HG02798 (cell line): ENCODE measurements around the gene DAB2IP.
"Not testable (repeated sequence)": the region's sequence is repeated elsewhere in the genome, so short reads cannot be mapped to it uniquely, and the experiment has no call there.

Experiments used
- ATAC-seq: cut with Tn5 transposase; IDR thresholded peaks from one replicate; pipeline ENCODE4 v1.9.1; 2021; ENCODE audit warnings: mild to moderate bottlenecking; ENCODE audit not compliant: unreplicated experiment, poor library complexity

DAB2IP gene

DNA sequence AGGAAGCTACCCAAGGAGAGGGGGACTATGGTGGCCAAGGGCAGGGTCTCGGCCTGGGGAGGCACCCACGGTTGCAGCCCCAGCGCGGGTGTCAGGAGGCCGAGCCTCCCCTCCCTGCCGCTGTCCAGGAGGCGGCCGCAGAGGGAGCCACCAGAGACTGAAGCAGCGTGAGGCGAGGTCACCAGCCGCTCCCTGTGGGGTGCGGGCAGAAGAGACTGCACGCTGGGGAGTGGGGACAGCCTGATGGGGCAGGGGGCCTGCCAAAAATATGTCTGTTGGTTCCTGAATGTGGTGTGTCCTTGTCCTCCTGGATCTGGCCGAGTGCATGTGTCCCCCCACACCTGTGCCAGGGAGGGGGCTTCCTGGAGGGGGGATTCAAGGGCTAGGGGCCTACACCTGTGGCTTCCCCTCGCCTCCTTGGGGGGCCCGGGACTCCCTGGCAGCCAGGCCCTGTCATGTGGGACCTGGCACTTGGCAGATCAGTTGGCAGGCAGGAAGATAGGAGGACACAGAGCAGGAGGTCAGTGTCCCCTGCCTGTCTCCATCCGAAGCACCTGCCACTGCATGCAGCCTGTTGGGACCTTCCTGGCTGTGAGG, 131.2 kb downstream of the DAB2IP start:
- ATAC-seq, result no peak

DNA sequence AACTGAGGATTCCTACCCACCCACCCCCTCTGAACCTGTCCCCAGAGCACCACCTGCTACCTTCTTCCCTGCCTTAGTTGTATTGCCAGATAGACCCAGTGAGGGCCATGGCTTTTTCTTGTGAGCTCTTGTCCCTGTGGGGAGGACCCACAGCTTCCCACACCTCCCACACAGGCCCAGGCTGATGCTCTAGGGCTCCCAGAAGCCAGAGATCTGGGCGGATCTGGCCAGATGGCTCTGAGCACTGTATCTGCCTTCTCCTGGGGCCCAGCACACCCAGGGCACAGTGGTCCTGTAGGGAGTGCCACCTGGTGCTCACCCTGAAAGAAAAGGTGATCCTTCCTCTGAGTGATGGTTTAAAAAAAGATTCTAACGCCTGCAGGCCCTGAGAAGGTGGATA, 131.7 kb downstream of the DAB2IP start:
- ATAC-seq, result no peak

DNA sequence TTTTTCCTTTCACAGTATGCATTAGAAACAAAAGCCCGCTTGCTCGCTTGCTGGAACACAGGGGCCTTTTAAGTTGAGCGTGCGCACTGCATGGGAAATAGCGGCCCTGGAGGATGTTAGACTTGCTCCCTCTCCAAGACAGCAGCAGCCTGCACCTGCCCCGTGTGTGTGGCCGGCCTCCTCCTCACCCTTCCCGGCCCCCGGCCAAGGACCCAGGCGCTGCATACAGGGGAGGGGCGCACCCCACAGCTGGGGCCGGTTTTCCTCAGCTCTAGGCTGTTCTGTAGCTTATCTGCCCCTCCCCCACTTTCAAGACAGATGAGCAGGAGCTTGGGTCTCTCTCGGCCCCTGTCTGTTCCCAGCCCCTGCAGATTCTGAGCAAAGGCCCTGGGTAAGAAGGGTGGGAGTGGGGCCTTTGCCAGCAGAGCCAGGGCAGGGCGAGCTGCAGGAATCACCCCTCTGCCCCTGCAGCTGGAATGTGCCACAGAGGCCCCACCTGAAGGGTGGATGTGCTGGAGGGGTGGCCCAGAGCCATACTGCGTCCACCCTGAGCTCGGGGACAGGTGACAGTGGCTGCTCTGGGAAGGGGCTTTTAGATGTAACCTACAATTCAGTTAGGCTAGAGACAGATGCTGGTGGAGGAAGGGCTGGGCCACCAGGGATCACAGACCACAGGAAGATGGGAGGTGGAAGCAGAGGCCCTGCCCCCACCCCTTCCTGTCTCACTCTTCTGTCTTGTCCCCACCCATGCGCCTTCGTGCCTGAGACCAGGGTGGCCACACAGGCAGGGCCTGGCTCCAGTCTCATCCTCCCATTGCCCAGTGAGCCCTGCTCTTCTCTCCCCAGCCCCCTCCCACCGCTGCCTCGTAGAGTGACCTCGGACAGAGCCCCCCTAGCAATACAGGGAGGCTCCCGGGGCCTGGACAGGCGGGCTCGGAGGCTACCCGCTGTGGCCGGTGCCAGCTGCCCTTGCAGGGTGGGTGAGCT, 132.4 kb downstream of the DAB2IP start:
- no peak for ATAC-seq

DNA sequence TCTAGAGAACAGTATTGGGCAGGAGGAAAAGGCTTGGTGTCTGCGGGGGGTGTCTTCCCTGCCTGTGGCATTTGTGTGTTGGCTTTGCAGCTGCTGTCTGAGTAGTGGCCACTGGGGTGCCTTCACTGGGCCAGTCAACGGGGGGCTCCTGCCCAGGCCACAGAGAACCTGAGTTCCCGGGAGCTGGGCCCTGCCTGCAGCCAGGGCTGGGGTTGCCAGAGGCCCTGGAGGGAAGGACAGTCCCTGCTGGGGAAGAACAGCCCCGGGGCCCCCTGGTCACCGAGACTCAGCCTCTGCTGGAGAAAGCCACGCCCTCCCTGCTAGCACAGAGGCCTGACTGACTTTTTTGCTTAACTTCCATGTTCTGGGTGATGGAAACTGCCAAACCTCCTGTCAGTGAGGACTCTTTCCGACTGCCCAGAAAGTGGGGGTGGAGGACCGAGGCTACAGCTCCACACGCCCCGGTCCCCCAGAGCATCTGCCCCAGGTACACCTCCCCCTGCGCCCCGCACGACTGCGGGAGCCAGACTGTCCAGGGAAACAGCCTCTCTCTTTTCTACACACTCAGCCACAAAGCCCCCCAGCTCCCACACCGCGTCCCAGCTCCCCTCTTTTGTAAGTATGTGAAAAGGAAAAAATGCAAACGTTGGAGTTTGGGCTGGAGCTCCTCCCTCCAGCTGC, 133.4 kb downstream of the DAB2IP start:
- ATAC-seq, result no peak

DNA sequence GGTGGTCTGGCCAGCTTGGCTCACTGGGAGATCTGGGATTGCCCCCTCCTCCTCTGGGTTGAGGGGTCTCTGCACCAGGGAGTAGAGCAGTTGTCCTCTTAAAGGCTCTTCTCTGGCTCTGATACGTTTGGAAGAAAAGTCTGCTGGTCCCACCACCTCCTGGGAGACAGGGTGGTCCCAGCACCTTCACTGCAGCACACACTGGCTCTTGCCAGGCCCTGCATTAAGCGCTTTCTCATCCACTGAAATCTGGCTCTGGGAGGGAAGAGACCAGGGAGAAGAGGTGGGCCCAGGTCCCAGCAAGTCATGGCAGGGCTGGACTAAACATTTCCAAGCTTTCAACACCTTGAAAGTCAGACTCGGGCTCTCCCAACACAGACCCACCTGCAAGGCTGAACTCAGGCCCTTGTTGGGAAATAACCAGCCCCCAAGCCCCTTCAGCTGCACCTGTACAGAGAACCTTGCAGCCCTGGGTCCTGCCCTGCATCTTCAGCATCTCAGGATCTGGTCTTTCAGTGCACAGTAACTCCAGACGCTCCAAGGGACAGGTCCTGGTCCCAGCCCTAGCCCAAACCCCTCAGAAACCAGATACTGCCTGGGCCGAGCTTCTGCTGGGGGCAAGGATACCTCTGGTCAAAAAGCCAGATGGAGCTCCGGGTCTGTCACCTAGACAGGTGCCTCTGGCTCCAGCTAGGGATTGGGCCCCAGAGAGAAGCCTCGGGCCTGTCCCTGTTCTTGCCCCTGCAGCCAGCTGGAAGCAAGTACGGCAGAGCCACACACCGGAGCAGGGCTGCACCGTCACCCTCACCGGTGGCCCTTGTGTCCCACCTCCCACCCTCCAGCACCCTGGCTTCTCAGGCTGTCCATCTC, 134.5 kb downstream of the DAB2IP start:
- no peak for ATAC-seq

DNA sequence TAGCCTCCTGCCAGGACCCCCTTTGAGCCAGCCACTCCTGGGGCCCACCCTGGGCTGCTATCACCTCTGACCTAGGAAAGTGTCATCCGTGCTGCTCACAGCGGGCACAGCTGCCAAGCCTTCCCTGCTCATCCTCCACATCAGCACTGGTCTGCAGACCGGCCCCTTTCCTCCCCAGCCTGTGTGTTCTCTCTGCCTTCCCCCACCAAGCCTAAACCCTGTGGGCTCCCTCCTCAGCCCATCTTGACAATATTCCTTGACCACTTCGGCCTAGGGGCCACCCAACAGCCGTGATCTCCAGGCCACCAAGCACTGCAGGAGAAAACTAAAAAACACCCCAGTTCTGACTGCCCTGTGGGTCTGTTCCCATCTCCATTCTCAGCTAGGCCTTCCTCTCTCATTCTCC, 135.1 kb downstream of the DAB2IP start:
- no peak for ATAC-seq

DNA sequence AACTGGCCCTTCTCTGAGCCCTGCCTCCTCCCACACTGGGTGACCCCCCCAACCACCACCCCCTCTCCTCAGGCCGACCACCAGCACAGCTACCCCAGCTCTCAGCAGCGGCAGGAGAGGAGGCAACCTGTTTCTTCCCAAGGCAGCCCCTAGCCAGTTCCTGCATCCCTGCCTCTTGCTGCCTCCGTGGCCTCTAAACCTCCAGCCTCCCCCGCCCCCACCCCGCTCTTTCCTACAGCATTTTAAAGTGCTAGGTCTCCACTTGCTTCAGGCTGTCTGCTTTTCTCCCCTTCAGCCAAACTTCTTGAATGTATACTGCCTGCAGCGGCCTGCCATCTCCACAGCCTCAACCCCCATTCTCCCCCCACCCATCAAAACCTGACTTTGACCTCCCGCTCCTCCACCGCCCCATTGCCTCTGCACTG, 135.6 kb downstream of the DAB2IP start:
- ATAC-seq, result no peak

DNA sequence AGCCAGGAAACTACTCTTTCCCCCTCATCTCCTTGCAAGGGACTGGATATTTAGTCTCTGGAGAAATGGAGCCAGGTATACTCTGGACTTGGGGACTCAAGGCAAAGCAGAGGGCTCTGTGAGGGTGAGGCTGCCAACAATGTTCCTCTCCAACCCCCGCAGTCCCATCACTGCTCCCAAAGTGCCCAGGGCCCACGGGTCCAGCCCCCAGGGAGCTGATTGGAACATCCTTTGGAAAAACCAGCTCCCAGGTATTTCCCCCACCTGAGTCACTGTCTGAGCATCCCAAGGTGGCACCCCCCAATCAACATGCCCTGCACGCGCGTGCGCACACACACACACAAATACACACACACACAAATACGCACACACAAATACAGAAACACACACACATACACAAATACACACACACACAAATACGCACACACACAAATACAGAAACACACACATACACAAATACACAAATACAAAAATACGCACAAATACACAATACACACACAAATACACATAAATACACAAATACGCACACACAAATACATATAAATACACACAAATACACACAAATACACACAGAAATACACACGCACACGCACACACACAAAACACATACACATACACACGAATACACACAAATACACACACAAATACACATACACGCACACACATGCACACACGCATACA, 137.4 kb downstream of the DAB2IP start:
- ATAC-seq, result no peak

DNA sequence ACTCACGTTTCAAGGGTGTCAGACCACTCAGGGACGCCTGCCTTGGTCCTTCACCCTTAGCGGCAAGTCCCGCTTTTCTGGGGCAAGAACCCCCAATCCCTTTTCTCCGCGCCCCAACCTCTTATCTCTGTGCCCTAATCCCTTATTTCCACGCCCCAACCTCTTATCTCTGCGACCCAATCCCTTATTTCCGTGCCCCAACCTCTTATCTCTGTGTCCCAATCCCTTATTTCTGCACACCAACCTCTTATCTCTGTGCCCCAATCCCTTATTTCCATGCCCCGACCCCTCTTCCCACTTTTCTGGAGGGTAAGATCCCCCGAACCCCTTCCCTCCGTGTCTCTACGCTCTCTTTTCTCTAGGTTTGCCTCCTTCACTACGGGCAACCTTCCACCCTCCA, 139.4 kb downstream of the DAB2IP start:
- ATAC-seq, result no peak

DNA sequence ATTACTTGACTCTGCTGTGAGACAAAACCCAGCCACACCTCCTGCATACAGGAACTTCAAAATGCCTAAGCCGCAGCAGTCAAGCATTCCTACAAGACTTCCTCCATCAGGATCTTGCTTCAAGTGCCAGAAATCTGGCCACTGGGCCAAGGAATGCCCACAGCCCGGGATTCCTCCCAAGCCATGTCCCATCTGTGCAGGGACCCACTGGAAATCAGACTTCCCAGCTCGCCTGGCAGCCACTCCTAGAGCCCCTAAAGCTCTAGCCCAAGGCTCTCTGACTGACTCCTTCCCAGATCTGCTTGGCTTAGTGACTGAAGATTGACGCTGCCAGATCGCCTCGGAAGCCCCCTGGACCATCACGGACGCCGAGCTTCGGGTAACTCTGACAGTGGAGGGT, 141.0 kb downstream of the DAB2IP start:
- ATAC-seq, result not testable (repeated sequence)

DNA sequence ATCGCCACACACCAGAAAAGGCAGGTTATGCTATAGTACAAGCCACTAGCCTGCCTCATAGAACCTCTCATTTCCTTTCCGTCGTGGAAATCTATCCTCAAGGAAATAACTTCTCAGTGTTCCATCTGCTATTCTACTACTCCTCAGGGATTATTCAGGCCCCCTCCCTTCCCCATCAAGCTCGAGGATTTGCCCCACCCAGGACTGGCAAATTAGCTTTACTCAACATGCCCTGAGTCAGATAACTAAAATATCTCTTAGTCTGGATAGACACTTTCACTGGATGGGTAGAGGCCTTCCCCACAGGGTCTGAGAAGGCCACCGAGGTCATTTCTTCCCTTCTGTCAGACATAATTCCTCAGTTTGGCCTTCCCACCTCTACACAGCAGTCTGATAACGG, 142.9 kb downstream of the DAB2IP start:
- not testable (repeated sequence) for ATAC-seq

DNA sequence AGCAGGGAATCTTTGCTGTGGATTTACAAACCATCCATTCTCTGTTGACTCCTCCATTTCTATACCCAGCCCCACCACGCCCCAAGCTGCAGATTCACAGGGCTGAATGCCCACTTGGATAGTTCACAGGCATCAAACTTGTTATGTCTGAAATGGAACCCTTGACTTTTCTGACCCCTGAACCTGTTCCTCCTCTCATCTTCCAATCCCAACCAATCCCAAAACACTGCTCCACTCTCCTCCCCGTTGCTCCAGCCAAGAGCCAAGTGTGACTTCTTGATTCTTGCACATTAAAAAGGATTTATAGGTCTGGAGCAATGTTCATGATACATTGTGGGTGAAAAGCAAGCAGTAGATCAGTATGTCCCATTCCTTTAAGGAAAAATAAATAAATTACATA, 145.6 kb downstream of the DAB2IP start:
- no peak for ATAC-seq

DNA sequence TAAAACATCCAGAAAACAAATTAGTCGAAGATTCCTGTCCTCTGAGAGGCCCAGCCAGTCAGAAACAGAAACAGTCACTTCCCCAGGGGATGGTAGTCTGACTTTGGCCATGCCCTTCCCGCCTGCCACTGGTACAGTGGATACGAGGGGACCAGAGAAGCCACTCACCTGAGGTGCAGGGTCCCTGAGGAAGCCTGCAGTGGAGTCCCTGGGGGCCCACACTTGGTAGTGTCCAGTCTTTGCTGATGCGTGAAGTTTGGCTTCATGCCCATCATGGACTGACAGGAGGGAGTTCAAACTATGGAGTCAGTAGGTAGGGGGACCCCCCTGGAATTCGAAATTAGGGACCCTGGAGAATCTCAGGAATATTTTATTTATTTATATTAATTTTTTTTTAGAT, 147.5 kb downstream of the DAB2IP start:
- no peak for ATAC-seq

DNA sequence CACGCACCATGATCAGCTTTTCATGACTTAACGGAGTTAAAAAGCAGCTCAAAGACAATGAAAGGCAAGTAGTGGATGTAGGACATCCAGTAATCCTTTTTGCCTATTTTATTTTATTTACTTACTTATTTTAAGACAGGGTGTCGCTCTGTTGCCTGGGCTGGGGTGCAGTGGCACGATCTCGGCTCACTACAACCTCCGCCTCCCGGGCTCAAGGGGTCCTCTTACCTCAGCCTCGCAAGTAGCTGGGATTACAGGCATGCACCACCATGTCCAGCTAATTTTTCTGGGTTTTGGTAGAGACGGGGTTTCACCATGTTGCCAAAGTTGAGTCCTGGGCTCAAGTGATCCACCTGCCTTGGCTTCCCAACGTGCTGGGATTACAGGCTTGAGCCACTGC, 148.9 kb downstream of the DAB2IP start:
- no peak for ATAC-seq

DNA sequence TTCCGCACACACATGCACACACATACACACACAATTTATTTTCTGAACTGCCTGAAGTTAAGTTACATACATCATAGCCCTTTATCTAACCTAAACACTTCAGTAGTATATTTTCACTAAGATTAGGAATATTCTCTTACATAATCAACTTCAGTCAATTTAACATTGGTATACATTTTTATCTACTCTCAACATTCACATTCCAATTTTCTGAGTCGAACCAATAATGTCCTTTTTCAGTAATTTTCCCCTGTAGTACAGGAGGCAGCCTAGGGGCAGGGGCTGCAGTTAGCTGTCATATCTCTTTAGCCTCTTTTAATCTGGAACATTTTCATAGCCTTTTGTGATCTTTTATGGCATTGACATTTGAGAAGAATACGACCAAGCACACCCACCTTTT, 150.1 kb downstream of the DAB2IP start:
- ATAC-seq, result no peak

DNA sequence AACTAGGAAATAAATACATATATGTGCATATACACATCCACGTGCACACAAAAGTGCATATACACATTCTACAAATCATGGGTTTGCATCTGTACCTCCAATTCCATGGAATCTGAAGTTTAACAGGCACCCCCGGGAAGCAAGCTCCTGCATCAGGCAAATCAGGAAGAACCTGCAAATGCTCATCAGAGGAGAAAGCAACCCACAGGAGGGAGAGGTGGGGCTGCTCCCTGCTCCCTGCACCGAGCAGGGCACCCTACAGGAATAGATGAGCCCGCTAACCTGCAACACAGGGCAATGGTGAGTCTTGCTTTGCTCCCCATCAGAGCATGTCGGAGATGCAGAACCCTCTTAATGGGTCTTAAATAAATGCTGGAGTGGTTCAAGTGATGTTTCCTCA, 151.3 kb downstream of the DAB2IP start:
- ATAC-seq, result no peak

DNA sequence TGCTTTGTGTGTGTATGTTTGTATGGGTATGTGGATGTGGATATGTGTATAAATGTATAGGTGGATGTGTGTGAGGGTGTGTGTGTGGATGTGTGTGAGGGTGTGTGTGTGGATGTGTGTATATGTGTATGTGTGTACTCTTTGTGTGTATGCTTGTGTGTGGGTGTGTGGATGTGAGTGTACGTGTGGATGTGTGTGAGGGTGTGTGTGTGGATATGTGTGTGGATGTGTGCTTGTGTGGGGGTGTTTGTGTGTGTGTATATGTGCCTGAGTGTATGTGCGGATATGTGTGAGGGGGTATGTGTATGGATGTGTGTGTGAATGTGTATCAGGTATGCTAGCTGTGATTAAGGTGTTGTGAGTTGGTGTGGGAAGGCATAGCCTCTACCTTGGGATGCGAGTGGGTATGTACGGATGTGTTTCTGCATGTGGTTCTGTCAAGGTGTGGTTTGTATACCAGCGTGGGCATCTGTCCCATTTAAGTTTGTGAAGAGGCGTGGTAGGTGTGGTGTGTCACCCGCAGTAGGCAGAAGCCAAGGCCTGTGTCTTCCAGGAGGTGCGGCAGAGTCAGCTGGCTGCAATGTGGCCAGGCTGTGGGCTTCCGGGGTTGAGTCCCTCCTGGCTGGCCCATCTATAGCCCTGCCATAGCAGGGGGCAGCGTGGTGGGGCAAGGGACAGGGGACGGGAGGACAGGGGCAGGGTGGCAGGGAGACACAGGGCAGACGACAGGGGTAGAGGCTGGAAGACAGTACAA, 155.8 kb downstream of the DAB2IP start:
- no peak for ATAC-seq

DNA sequence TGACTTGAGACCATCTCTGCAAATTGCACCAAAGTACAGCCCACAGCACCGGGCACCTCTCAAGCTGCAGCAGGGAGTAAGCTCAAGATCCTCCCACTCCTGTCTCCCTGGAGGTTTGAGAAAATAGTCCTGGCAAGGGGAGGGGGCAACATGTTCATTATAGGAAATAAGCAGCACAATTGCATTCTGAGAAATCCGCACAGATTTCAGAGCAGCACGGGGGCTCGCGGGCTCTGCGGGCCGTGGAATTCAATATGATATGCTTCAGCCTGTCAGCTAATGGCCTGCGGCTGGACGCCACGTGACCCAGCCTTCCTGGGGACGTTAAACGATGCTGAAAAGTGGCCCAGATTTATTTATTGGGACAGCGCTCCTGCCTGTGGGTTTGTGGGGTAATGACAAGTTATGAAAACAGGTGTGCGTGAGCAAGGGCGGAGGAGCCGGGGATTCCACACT, 156.4 kb downstream of the DAB2IP start:
- ATAC-seq, result no peak

DNA sequence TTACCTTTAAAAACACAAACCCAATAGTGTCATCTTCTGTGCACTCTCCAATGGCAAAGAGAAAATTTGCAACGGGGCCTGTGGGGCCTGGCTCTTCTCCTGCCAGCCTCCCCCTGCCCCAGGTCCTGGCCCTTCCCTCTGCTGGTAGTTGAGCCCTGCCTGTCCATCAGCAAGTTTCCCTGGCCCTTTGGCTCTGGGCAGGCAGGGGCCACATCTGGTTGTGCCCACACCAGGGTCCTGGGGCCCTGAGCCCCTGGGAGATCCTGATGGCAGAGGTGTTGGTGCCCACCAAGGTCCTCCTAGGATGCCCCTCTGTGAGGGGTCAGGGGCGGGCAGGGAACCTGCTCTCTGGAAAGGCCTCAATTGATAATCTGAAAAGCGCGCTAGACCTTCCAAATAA, 157.3 kb downstream of the DAB2IP start:
- ATAC-seq, result no peak
